GM18907 (cell line): ENCODE results near the gene NIT2.
A peak's percentile ranks its signal among the peaks of the same experiment; 100 is the strongest.
"Not testable (repeated sequence)": the region's sequence is repeated elsewhere in the genome, so short reads cannot be mapped to it uniquely, and the experiment has no call there.

Source experiments
- ATAC-seq: cut with Tn5 transposase; IDR thresholded peaks from one replicate; pipeline ENCODE4 v1.9.1; 2021; ENCODE audit warnings: mild to moderate bottlenecking, moderate library complexity; ENCODE audit not compliant: unreplicated experiment

NIT2 gene

DNA sequence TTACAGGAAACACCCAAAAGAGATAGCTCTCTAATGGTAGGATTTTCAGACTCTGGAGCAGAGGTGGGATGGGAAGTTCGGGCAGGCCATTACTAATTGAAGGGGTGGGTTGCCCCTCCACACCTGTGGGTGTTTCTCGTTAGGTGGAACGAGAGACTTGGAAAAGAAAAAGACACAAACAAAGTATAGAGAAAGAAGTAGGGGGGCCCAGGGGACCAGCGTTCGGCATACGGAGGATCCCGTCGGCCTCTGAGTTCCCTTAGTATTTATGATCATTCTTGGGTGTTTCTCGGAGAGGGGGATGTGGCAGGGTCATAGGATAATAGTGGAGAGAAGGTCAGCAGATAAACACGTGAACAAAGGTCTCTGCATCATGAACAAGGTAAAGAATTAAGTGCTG, 1.7 kb downstream of the NIT2 start:
- not testable (repeated sequence) for ATAC-seq

DNA sequence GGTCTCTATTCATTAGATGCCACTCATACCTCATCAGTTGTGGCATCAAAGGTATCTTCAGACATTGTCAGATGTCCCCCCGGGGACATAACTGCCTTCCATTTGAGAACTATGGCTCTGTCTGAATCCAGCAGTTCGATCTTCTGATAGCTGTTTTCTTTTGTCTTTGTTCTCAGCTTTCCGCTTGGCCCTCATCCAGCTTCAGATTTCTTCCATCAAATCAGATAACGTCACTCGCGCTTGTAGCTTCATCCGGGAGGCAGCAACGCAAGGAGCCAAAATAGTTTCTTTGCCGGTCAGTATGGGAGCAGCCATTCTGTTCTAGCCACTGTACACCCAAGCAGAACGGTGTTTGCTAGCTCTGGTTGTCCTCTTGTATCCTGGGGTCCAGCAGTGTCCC, 4.4 kb downstream of the NIT2 start:
- ATAC-seq: no peak

DNA sequence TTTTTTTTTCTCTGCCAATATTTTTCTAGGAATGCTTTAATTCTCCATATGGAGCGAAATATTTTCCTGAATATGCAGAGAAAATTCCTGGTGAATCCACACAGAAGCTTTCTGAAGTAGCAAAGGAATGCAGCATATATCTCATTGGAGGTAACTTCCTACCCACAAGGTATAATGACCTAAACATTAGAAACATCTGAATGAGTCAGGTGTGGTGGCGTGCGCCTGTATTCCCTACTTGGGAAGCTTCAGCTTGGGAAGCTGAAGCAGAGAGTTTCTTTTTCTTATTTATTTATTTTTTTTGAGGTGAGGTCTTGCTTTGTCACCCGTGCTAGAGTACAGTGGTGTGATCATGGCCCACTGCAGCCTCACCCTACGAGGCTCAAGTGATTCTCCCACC, 5.2 kb downstream of the NIT2 start:
- ATAC-seq: no peak

DNA sequence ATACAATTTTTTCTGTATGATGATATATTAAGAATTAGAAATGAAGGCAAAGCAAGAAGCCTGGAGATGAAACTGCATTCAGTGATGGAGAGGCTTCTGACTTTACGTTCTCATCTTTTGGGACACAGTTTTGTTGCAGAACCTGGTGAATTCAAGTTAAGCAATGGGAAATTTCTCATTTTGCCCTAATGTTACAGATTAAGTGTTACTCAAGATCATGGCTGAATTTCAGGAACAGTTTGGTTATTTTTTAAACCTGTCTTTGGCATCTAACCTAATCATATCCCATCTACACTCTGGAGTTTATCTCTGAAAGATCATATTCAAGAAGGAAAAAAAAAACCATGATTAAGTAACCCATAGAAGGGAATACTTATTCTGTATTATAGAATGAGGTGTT, 6.0 kb downstream of the NIT2 start:
- no peak for ATAC-seq

DNA sequence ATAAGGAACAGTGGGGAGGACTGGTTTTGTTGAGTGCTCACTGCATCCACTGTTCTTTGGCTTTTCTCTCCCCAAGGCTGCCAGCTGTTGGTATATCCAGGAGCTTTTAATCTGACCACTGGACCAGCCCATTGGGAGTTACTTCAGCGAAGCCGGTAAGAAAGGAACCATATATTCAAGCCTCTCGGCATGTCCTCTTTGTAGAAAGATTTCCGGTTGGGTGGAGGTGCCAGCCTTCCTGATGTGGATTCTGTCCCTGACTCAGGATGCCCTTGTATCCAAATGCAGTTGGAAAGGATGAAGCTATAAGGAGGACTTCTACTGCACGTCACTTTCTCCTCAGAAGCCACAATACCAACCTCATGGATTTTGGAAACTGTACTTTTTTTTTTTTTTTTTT, 14.2 kb downstream of the NIT2 start:
- no peak for ATAC-seq

DNA sequence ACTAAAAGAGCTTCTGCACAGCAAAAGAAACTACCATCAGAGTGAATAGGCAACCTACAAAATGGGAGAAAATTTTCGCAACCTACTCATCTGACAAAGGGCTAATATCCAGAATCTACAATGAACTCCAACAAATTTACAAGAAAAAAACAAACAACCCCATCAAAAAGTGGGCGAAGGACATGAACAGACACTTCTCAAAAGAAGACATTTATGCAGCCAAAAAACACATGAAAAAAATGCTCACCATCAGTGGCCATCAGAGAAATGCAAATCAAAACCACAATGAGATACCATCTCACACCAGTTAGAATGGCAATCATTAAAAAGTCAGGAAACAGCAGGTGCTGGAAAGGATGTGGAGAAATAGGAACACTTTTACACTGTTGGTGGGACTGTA, 17.2 kb downstream of the NIT2 start:
- not testable (repeated sequence) for ATAC-seq

DNA sequence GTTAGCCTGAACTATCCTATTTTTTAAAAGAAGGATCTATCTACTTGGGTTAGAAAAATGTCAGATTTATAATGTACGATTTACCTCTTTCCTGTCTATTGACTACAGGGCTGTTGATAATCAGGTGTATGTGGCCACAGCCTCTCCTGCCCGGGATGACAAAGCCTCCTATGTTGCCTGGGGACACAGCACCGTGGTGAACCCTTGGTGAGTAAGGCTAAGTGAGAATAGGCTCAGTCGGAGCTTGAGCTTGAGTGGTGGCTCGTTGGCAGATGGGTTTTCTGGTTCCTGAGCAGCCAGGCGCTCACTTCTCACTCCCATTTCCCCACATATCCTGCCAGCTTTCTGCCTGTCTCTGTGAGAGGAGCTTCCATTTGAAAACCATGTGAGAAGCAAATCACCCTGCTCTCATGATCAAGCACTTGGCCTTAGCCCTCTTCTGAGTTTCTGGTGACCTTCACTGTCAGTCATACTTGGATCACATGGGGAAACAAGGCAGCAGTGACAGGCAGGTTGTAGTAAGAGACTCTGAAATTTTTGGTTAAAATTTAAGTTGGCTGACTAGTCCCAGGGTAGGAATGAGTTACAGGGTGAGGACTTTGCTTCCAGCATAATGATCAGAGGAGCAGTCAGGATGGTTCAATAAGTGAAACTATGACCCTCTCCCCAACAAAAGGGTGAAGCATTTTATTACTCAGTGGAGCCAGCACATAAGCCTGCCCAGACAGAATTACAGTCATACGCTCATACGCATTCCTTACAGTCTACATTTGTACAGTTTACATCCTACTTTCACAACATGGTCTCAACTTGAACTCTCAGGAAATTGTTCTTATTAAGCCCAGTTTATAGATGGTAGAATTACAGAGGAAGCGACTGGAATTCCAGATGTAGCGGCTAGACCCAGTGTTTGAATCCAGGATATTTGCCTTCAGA, 18.0 kb downstream of the NIT2 start:
- no peak for ATAC-seq

DNA sequence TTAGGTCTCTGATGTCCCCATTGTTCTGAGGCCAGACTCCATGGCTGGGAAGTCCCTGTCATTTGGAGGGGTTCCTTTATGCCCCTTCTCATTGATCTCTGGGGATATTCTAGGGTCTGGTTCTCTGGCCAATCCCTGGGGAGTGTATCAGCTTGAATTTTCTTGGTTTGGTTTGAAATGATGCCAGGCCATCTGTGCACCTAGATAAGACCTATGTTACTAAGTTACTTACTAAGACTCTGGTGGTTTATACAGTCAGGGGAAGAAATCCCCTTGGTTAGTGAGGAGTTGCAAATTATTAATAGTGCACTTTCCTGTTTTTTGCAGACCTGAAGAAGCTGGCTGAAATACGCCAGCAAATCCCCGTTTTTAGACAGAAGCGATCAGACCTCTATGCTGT, 20.3 kb downstream of the NIT2 start:
- peak; percentile 86 for ATAC-seq

DNA sequence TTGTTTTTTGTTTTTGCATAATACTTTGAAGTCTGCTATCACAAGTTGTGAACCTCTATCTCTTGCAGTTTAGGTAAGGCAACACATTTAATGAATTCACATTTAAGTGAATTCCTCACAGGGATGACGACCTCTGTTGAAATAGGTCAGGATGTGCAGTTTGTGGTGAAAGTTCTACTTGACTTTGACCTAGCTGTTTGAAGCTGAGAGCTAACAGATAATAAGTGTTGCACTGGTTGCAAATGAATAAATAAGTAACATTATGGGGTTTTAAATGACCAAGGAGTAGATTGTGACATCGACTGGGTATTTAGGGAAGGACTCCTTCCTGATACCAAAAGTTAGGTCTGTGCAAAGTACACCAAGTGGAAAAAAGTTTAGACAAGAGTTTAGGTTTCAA, 23.9 kb downstream of the NIT2 start:
- no peak for ATAC-seq

DNA sequence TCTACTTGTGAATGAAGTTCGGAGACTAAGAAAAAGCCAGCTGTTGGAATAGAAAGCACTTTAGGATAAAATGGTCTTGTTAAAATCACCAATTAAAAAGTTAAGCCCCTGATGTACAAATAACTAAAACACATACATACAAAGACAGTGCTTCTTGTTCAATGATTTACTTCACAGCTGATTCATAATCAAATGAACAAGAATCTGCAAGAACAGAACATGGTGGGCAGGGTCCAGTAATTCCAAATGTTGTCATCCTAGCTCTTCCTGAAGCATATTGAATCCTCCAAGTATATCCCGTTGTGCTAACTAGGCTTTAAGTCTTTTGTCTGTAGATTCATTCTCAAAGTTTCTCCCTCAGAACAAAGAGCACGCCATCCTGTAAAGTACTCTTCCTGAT, 24.5 kb downstream of the NIT2 start:
- ATAC-seq: no peak

DNA sequence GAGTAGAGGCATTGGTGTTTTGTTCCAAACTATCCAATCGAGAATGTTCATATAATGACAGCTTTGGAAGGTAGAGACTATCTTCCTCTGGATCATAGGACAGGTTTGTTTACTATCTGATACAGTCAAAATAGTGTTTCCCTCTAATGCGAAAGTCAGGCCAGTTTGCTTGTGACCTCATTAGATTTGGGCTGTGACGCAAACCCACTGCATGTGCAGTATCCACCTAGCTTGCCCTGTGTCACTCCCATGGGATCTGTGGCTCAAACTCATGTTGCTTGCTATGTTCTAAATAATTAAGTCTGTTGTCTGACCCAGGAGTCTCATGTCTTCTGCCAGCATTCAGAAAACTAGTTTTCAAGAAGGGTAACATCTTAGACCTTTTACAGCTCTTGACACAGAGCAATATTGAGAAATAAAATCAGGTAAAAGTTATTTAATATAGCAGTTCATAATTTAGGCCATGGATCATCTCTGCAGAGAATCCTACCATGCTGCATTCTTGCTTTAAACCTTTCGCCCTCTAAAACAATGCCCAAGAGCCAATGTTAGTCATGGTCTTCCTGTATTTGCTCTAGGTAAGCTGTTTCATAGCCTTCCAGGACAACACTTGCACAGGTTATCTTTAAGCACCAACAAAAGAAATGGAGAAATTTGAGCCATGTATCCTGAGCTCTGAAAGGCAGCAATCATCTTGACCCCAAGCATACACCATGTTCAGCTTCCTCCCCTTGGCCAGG, 26.4 kb downstream of the NIT2 start:
- no peak for ATAC-seq

DNA sequence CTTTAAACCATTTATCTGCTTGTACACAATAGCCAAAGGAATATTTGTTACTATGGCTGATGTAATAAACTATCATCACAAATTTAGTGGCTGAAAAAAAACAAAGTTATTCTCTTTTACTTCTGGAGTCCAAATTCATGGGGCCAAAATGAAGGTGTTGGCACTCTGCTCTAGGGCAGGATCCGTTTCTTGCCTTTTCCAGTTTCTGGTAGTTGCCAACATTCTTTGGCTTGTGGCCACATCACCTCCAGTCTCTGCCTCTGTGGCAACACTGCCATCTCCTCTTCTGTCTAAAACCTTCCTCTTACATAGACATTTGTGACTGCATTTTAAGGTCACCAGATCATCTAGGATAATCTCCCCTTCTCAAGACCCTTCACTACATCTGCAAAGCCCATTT, 27.3 kb downstream of the NIT2 start:
- no peak for ATAC-seq

DNA sequence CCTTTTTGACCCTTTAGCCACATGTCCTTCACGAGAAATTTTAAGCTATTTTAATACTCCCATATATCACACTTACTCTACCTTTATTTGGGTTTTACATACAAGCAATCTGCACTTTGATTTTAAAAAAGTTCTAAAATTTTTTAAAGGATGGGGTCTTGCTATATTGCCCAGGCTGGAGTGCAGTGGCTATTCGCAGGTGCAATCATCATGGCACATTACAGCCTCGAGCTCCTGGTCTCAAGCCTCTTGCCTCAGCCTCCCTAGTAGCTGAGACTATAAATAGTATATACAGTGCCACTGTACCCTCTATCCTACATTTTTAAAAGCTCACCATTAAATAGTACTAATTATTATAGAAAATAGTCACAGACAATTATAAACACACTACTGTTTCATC, 29.9 kb downstream of the NIT2 start:
- no peak for ATAC-seq

DNA sequence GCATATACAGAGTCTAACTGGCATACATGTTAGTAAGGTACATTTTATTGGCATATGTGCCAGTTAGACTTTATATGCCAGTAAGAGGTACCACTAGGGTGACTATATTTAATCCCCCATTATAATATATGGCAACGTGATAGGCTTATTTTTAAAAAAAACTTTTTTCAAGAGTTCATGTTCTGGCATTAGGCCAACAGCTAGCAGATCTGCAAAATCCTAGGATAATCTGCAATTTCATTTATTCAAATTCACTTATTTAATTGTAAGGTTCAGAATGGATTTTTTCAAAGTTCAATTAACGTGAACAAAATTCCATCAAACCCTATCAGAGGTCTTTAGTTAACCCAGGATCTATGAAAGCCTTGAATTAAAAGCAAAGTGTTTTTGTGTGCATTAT, 31.9 kb downstream of the NIT2 start:
- no peak for ATAC-seq

DNA sequence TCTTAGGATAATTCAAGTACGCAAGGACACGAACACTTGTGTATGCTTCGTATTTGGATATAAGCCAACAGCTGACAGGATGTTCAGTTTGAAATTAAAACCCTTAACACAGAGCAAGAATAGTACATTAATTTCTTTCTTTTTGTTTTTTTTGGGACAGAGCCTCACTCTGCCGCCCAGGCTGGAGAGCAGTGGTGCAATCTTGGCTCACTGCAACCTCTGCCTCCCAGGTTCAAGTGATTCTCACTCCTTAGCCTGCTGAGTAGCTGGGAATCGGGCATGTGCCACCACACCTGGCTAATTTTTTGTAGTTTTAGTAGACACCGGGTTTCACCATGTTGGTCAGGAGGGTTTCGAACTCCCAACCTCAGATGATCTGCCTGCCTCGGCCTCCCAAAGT, 33.9 kb downstream of the NIT2 start:
- no peak for ATAC-seq

DNA sequence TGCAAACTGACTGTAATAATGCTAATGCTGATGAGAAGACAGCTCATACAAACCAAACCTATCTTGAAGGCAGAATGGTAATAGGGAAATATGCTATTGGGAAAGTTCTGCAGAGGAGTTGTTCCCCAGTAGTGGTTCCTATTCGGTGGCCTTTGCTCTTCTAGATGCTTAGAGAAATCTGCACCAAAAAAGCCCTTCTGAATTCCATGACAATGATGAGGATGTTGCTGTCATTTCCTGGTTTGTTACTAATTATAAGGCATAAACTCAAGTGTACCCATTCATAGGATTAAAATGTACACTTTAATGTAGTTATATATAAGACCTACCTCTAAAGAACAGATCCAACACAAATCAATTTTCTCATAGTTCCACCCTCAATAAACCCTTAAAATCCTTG, 36.2 kb downstream of the NIT2 start:
- no peak for ATAC-seq

DNA sequence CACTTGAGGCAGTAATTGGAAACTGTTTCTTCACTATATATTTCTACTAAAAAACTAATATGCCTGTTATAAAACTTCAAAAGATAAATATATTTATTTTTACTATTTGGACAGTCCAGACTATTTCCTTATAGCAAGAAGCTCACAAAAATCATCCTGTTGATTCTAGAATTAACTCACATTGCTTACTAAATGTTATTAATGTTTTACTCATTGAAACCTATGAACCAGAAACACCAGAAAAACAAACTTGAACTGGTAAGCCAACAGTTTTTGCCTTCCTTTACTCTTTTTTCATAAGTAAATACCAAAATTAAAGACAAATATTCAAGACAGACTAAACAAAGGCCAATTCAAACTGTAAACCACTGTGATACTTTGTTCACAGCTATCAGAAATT, 40.0 kb downstream of the NIT2 start:
- no peak for ATAC-seq

DNA sequence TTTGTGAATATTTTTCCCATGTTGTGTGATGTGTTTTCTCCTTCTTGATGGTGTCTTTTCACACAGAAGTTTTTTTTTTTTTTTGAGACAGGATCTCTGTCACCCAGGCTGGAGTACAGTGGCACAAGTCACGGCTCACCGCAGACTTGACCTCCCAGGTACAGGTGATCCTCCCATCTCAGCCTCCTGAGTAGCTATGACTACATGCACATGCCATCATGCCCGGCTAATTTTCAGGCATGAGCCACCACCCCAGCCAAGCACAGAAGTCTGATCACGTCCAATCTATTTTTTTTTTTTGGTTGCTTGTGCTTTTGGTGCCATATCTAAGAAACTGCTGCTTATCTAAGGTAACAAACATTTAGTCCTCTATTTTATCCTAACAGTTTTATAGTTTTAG, 41.7 kb downstream of the NIT2 start:
- no peak for ATAC-seq

DNA sequence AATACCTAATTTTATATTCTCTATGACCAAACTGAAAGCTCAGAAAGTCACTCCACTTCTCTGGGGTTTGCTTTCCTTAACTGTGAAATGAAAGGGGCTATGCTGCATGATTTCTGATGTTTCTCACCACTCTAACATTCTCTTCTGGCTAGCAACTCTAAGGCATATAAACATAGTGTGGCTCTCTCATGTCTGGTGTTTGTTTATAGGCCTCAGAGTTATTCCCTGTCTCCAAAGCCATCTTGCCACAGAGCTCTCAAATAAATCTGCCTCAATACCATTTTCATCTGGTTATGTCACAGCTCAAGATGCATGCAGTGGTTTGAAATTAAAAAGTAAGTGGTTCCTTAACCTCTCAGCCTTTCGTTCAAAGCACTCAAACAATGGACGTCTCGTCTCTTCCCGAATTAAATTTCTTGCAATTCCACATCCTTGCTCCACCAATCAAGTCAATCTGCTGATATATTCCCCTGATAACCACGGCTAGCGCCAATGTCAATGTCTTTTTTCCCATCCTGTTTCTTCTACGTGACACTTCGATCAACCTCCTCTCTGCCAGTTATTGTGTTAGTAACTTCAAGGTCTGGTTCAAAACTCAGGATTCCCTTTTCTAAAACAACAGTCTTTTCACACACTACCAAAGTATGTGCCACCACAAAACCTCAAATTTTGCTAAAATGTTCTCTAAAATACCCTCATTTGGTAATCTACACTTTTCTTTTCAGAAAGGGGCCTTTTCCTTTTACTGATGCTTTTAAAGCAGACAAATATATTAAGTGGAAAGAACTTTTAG, 50.4 kb downstream of the NIT2 start:
- ATAC-seq: no peak

DNA sequence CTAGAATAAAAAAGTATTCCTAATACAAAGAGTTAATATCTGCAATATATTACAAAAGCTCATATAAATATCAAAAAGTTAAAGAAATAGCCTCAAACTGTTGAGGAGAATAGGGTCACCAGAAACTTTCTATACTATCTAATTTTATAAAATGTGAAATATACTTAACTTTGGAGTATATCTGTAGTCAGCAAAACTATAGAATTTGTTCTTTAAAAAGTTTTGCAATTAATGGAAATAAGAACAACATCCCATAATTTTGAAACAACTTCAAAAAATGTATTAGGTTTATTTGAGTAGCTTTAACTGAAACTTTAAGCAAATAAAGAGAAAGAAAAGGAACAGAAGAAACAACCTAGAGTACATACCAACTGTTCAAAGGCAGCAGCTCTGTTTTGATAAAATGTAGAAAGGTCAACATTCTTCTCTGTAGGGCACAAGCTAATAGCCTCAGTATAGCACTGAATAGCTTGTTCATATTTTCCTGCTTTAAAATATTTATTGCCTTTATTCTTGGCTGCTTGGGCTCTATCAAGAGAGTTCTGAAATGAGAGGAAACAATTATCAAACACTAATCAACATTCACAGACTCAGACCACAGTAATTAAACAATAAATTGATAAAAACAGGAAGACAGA, 52.0 kb downstream of the NIT2 start:
- no peak for ATAC-seq

DNA sequence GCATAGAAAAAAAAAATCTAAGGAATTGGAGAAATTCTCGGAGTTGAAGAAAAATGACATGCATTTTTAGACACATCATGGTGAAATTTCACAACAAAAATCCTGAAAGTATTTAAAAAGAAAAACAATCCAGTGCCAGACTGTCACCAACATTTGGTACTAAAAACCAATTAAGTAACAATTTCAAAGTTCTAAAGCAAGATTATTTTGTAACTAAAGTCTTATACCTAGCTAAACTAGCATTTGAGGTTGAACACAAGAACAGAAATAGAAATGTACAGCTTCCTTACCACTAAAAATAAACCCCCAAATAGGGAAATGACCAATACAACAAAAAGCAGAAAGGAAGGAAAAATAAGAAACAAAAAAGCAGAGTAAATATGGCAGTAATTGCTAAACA, 54.5 kb downstream of the NIT2 start:
- no peak for ATAC-seq
